A549 (cell line): Measurements from ENCODE around the gene RPS6KA1. TPM values are rescaled to one million over a fixed set of nuclear protein-coding genes. Genes with fewer than 3 reads are reported as not detected.

Source experiments
- ATAC-seq, 2 experiments: fragments of 200-7000 bp in 1 of 2; fragments of >200 bp in 1 of 2; cut with Nextera tagmentation in 1 of 2; cut with Tn5 transposase in 1 of 2; 3 replicates each; pipeline versions ENCODE4 v1.8.0 to v1.9.1; 2018 to 2020; ENCODE audit warnings: mild to moderate bottlenecking in 1 of 2, moderate library complexity in 1 of 2
- CTCF ChIA-PET: fragments of 300-600 bp; sonication (Branson Sonifier 250); formaldehyde crosslinking; extraction: SDS; loops from one replicate; lab custom pipeline; 2021; ENCODE audit warnings: antibody characterized with exemption, inconsistent platforms; lab: Yijun Ruan, JAX
- POLR2A ChIA-PET: fragments of 350-600 bp; formaldehyde crosslinking; extraction: SDS; loops from one replicate; lab custom pipeline; 2021; ENCODE audit warnings: antibody characterized with exemption, inconsistent platforms; lab: Yijun Ruan, JAX
- DNase-seq, 2 experiments: peaks; one replicate each; pipeline versions ENCODE4 v3.0.0 to v3.0.0-alpha.2; 2011 to 2016; ENCODE audit warnings: low read depth in 1 of 2, low spot score in 1 of 2
- FAIRE-seq: peaks from 2 replicates; lab custom pipeline; 2011; peaks lifted over from hg19 to GRCh38; lab: Jason Lieb, UNC
- H3K27ac ChIP-seq, 2 experiments: fragments of >200 bp; sonication (Bioruptor Twin); formaldehyde crosslinking; 3 replicates each; pipeline ENCODE4 v1.5.1; 2016 to 2017
- H3K4me1 ChIP-seq: fragments of >200 bp; sonication (Bioruptor Twin); formaldehyde crosslinking; 3 replicates; pipeline ENCODE4 v1.6.1; 2016
- H3K4me2 ChIP-seq: fragments of >200 bp; sonication (Bioruptor Twin); formaldehyde crosslinking; 3 replicates; pipeline ENCODE4 v1.6.1; 2016
- H3K4me3 ChIP-seq: fragments of >200 bp; sonication (Bioruptor Twin); formaldehyde crosslinking; 3 replicates; pipeline ENCODE4 v1.5.1; 2016
- H3K9me3 ChIP-seq: fragments of >200 bp; sonication (Bioruptor Twin); formaldehyde crosslinking; 3 replicates; pipeline ENCODE4 v1.6.1; 2016
- BHLHE40 ChIP-seq: IDR thresholded peaks from 2 replicates; pipeline ENCODE4 v1.6.1; 2012; ENCODE audit warnings: low read depth, low read length, inconsistent platforms
- CBX8 ChIP-seq: fragments of 200-600 bp; sonication (generic); IDR thresholded peaks from 2 replicates; pipeline ENCODE4 v1.6.1; 2016
- CHD2 ChIP-seq: fragments of 150-350 bp; IDR thresholded peaks from 2 replicates; pipeline ENCODE4 v1.6.1; 2014; ENCODE audit warnings: low read length; ENCODE audit not compliant: partially characterized antibody
- CHD4 ChIP-seq: fragments of 200-600 bp; sonication (generic); IDR thresholded peaks from 2 replicates; pipeline ENCODE4 v1.6.1; 2016; ENCODE audit warnings: antibody characterized with exemption, mild to moderate bottlenecking, borderline replicate concordance
- EHF ChIP-seq: fragments of 250-450 bp; sonication (Bioruptor Pico); IDR thresholded peaks from 2 replicates; pipeline ENCODE4 v1.5.0; 2020; ENCODE audit warnings: mild to moderate bottlenecking
- EP300 ChIP-seq, 2 experiments: fragments of >200 bp; sonication (Bioruptor Twin); formaldehyde crosslinking; IDR thresholded peaks; 2 replicates in 1 of 2; 3 replicates in 1 of 2; pipeline ENCODE4 v1.6.1; 2016 to 2017
- ESRRA ChIP-seq: fragments of 150-350 bp; IDR thresholded peaks from 2 replicates; pipeline ENCODE4 v1.6.1; 2014; ENCODE audit warnings: mild to moderate bottlenecking, low read length, borderline replicate concordance
- FOXS1 ChIP-seq: fragments of 250-450 bp; sonication (Bioruptor Pico); IDR thresholded peaks from 2 replicates; pipeline ENCODE4 v1.5.0; 2020; ENCODE audit warnings: mild to moderate bottlenecking, moderate library complexity
- GATA3 ChIP-seq: IDR thresholded peaks from 2 replicates; pipeline ENCODE4 v1.6.1; 2012; ENCODE audit warnings: borderline replicate concordance
- HES2 ChIP-seq: fragments of >200 bp; sonication (Bioruptor Twin); formaldehyde crosslinking; IDR thresholded peaks from 2 replicates; pipeline ENCODE4 v1.6.1; 2016
- HEYL ChIP-seq: fragments of 250-450 bp; sonication (Bioruptor Pico); IDR thresholded peaks from 2 replicates; pipeline ENCODE4 v1.8.0; 2021; ENCODE audit warnings: mild to moderate bottlenecking, moderate library complexity
- HMGXB4 ChIP-seq: fragments of 250-450 bp; sonication (Bioruptor Pico); IDR thresholded peaks from 2 replicates; pipeline ENCODE4 v1.5.0; 2021; ENCODE audit warnings: mild to moderate bottlenecking, moderate library complexity, borderline replicate concordance
- HOXA7 ChIP-seq: fragments of 250-450 bp; sonication (Bioruptor Pico); IDR thresholded peaks from 2 replicates; pipeline ENCODE4 v1.5.0; 2020; ENCODE audit warnings: mild to moderate bottlenecking, moderate library complexity
- HOXB5 ChIP-seq: fragments of 250-450 bp; sonication (Bioruptor Pico); IDR thresholded peaks from 2 replicates; pipeline ENCODE4 v1.5.0; 2020; ENCODE audit warnings: mild to moderate bottlenecking, moderate library complexity
- JUN ChIP-seq, 2 experiments: fragments of >200 bp; sonication (Bioruptor Twin); formaldehyde crosslinking; IDR thresholded peaks; 2 replicates in 1 of 2; 3 replicates in 1 of 2; pipeline ENCODE4 v1.6.1; 2016 to 2017
- KDM1A ChIP-seq: fragments of 200-600 bp; sonication (generic); IDR thresholded peaks from 2 replicates; pipeline ENCODE4 v1.6.1; 2016; ENCODE audit warnings: low read depth, mild to moderate bottlenecking
- KDM5A ChIP-seq: fragments of 200-600 bp; sonication (generic); IDR thresholded peaks from 2 replicates; pipeline ENCODE4 v1.6.1; 2016; ENCODE audit warnings: antibody characterized with exemption, mild to moderate bottlenecking
- MAX ChIP-seq: IDR thresholded peaks from 2 replicates; pipeline ENCODE4 v1.6.1; 2012
- NR3C1 ChIP-seq: fragments of >200 bp; sonication (Bioruptor Twin); formaldehyde crosslinking; IDR thresholded peaks from 3 replicates; pipeline ENCODE4 v1.6.1; 2017
- PBX3 ChIP-seq: IDR thresholded peaks from 2 replicates; pipeline ENCODE4 v1.6.1; 2012
- POLR2AphosphoS2 ChIP-seq: conservative IDR thresholded peaks from 2 replicates; pipeline ENCODE4 v1.6.1; 2012; ENCODE audit warnings: low read length, improper control_type of control experiment, inconsistent platforms
- RARB ChIP-seq: fragments of 250-450 bp; sonication (Bioruptor Pico); IDR thresholded peaks from 2 replicates; pipeline ENCODE4 v1.8.0; 2021; ENCODE audit warnings: mild to moderate bottlenecking, moderate library complexity
- RNF2 ChIP-seq: fragments of 200-600 bp; sonication (generic); IDR thresholded peaks from 2 replicates; pipeline ENCODE4 v1.6.1; 2016; ENCODE audit warnings: low read depth, mild to moderate bottlenecking, antibody characterized with exemption, moderate library complexity, borderline replicate concordance
- SMC3 ChIP-seq: fragments of >200 bp; sonication (Bioruptor Twin); formaldehyde crosslinking; IDR thresholded peaks from 3 replicates; pipeline ENCODE4 v1.6.1; 2018; ENCODE audit warnings: inconsistent platforms
- TP53 ChIP-seq: fragments of 250-450 bp; sonication (Bioruptor Pico); IDR thresholded peaks from 2 replicates; pipeline ENCODE4 v1.5.0; 2021; ENCODE audit warnings: mild to moderate bottlenecking, moderate library complexity
- ZC3H11A ChIP-seq: fragments of 450-650 bp; IDR thresholded peaks from 2 replicates; pipeline ENCODE4 v1.6.1; 2014; ENCODE audit warnings: antibody characterized with exemption, mild to moderate bottlenecking
- ZNF302 ChIP-seq: fragments of 250-450 bp; sonication (Bioruptor Pico); IDR thresholded peaks from 2 replicates; pipeline ENCODE4 v1.9.0; 2021; ENCODE audit warnings: inconsistent platforms, mild to moderate bottlenecking, moderate library complexity
- ZSCAN20 ChIP-seq: fragments of 250-450 bp; sonication (Bioruptor Pico); IDR thresholded peaks from 2 replicates; pipeline ENCODE4 v1.8.0; 2022; ENCODE audit warnings: mild to moderate bottlenecking, moderate library complexity
- WGBS: methylation state at CpG from one replicate; pipeline ENCODE4 v1.1.6; 2017; ENCODE audit errors: missing lambda C conversion rate; 5-methylcytosine and 5-hydroxymethylcytosine counted together
- polyA plus RNA-seq, 4 experiments: library from polyadenylated mRNA; depleted of rRNA in 3 of 4; stranded (reverse); fragments of >200 nt; fragmentation: RNase III in 1 of 4; extraction: RNeasy Plus Mini Kit Qiagen cat#74134 plus additional on column Dnase treatment in 1 of 4; gene quantifications; 2 replicates in 3 of 4; 3 replicates in 1 of 4; pipeline ENCODE4 v1.2.3, GENCODE V29; 2011 to 2017
- TF ChIP-seq, protein P1 (sequence below): IDR thresholded peaks from 2 replicates; pipeline ENCODE4 v1.6.1; 2012; ENCODE audit warnings: low read depth, borderline replicate concordance
- TF ChIP-seq, protein P2 (sequence below): fragments of >200 bp; sonication (Bioruptor Twin); formaldehyde crosslinking; IDR thresholded peaks from 3 replicates; pipeline ENCODE4 v1.5.1; 2016
- TF ChIP-seq, protein P3 (sequence below): fragments of >200 bp; sonication (Bioruptor Twin); formaldehyde crosslinking; IDR thresholded peaks from 3 replicates; pipeline ENCODE4 v1.6.1; 2016

RPS6KA1 gene
- polyA plus RNA-seq, 2 of the 4 experiments (the other 2 are of a cell fraction), result 9.8 to 12.4 TPM

DNA sequence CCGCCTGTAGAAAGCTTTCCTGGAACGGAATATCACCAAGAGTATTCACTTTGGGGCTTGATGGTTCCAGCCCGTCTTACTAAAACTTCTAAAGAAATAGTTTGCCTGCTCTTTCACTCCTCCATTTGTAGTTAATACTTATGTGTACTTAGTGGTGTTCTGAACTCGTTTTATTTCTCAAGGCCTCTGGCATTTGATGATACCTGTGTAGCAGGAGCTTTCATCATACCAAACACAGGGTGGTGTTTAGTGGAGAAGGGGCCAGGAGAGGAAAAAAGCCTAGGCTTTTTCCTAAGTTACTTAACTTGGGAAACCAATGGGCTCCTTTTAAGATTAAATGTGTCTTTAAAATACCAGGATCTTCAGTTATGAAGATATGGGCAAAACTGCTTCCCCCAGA lies 74.3 kb downstream of the RPS6KA1 start:
- 64% methylated on average over 4 of the region's 4 CpGs for WGBS
- ATAC-seq (no peak), DNase-seq (no peak), FAIRE-seq (no peak)
- CTCF ChIA-PET, result interaction anchor here (0.8 to 11.6 kb wide), 10 partner anchors 10 to 269 kb away, joined by 3 to 215 read pairs (median 10); partner anchors contain the start of gene PIGV
- H3K4me2 ChIP-seq, result no peak overlapping the region
- POLR2A ChIA-PET, result interaction anchor here (1.1 kb wide), 1 partner anchor 185 kb away, joined by 5 read pairs; no protein-coding TSS in a partner anchor
- TF ChIP-seq ESRRA (no peak), HEYL (CRISPR knock-in tag) (no peak), HOXA7 (CRISPR knock-in tag) (no peak), HES2 (no peak), FOXS1 (no peak), RNF2 (no peak), GATA3 (no peak), PBX3 (no peak), NR3C1 (no peak), EP300 (IDR thresholded peaks at IDR 0.05) (no peak), ZSCAN20 (CRISPR knock-in tag) (no peak), POLR2AphosphoS2 (no peak), JUN (IDR thresholded peaks at IDR 0.05) (no peak), RARB (CRISPR knock-in tag) (no peak), CHD4 (no peak), KDM1A (no peak)
- TF ChIP-seq, protein P1, sequence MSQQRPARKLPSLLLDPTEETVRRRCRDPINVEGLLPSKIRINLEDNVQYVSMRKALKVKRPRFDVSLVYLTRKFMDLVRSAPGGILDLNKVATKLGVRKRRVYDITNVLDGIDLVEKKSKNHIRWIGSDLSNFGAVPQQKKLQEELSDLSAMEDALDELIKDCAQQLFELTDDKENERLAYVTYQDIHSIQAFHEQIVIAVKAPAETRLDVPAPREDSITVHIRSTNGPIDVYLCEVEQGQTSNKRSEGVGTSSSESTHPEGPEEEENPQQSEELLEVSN, result no peak
- TF ChIP-seq, protein P2, sequence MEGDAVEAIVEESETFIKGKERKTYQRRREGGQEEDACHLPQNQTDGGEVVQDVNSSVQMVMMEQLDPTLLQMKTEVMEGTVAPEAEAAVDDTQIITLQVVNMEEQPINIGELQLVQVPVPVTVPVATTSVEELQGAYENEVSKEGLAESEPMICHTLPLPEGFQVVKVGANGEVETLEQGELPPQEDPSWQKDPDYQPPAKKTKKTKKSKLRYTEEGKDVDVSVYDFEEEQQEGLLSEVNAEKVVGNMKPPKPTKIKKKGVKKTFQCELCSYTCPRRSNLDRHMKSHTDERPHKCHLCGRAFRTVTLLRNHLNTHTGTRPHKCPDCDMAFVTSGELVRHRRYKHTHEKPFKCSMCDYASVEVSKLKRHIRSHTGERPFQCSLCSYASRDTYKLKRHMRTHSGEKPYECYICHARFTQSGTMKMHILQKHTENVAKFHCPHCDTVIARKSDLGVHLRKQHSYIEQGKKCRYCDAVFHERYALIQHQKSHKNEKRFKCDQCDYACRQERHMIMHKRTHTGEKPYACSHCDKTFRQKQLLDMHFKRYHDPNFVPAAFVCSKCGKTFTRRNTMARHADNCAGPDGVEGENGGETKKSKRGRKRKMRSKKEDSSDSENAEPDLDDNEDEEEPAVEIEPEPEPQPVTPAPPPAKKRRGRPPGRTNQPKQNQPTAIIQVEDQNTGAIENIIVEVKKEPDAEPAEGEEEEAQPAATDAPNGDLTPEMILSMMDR, result no peak
- TF ChIP-seq, all 56 proteins: peak for 0
- Histone ChIP-seq H3K9me3 (no peaks in the 10 kb centered on the region), H3K4me3 (no peak overlapping the region), H3K27ac (no peak overlapping the region), H3K4me1 (no peaks in the 10 kb centered on the region)

DNA sequence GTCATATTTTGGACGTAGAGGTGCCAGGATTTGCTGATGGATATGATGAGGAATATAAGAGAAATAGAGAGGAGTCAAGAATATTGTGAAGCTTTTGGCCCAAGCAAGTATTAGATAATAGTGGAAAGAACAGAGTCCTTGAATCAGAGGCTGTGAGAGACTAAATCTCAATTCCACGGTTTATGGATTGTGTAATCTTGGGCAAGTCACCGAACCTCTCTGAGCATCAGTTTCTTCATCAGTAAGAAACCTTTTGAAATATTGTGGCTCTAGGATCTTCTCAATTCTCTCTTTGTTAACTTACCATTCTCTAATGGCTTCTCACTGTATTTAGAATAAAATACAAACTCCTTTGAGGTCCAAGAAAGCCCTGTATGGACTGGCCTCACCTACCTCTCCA lies 77.6 kb downstream of the RPS6KA1 start:
- POLR2A ChIA-PET, result interaction anchor here (0.7 kb wide), 1 partner anchor 56 kb away, joined by 8 read pairs; no protein-coding TSS in a partner anchor
- no peaks in the 10 kb centered on the region for H3K9me3 ChIP-seq
- ATAC-seq, result no peak
- H3K4me2 ChIP-seq, result no peak overlapping the region
- H3K4me3 ChIP-seq, result no peak overlapping the region
- no peak overlapping the region for H3K27ac ChIP-seq
- 56% methylated on average over 3 of the region's 3 CpGs for WGBS
- CTCF ChIA-PET, result interaction anchor here (0.7 to 11.6 kb wide), 3 partner anchors 8 to 183 kb away, joined by 3 to 215 read pairs (median 5); partner anchors contain the start of gene PIGV
- no peaks in the 10 kb centered on the region for H3K4me1 ChIP-seq
- no peak for DNase-seq
- no peak for FAIRE-seq
- TF ChIP-seq TP53 (CRISPR knock-in tag), result no peak
- TF ChIP-seq PBX3, result no peak
- no peak for TF ChIP-seq HOXA7 (CRISPR knock-in tag)
- no peak for TF ChIP-seq HOXB5 (CRISPR knock-in tag)
- no peak for TF ChIP-seq MAX
- TF ChIP-seq BHLHE40, result no peak
- no peak for TF ChIP-seq KDM1A
- no peak for TF ChIP-seq CHD2
- TF ChIP-seq CBX8, result no peak
- TF ChIP-seq KDM5A, result no peak
- TF ChIP-seq ZNF302 (CRISPR knock-in tag), result no peak
- no peak for TF ChIP-seq HMGXB4
- TF ChIP-seq, protein P3, sequence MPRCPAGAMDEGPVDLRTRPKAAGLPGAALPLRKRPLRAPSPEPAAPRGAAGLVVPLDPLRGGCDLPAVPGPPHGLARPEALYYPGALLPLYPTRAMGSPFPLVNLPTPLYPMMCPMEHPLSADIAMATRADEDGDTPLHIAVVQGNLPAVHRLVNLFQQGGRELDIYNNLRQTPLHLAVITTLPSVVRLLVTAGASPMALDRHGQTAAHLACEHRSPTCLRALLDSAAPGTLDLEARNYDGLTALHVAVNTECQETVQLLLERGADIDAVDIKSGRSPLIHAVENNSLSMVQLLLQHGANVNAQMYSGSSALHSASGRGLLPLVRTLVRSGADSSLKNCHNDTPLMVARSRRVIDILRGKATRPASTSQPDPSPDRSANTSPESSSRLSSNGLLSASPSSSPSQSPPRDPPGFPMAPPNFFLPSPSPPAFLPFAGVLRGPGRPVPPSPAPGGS, result no peak
- no peak for TF ChIP-seq SMC3
- TF ChIP-seq ZC3H11A, result no peak
- no peak for TF ChIP-seq GATA3
- TF ChIP-seq EHF (CRISPR knock-in tag), result no peak
- TF ChIP-seq ESRRA, result no peak
